ENCODE results near the gene COL18A1.

The COL18A1 gene

GRCh38 chr21:45429221-45430175 lies 24.5 kb downstream of the COL18A1 start:
- no peak overlapping the region for H3K4me2 ChIP-seq (ENCODE audit: low read length)
- no peaks in the 10 kb centered on the region for H3K27me3 ChIP-seq (ENCODE audit: low read depth, low read length)
- no peak overlapping the region for H3K9ac ChIP-seq (ENCODE audit: low read length)
- no peaks in the 10 kb centered on the region for H4K20me1 ChIP-seq (ENCODE audit: insufficient read depth, low read length)
- no peak overlapping the region for H2AFZ ChIP-seq (ENCODE audit: low read depth, low read length)
- no peak for TF ChIP-seq EZH2phosphoT487 (IDR thresholded peaks at IDR 0.05; ENCODE audit: low read depth)
- TF ChIP-seq, protein P1, sequence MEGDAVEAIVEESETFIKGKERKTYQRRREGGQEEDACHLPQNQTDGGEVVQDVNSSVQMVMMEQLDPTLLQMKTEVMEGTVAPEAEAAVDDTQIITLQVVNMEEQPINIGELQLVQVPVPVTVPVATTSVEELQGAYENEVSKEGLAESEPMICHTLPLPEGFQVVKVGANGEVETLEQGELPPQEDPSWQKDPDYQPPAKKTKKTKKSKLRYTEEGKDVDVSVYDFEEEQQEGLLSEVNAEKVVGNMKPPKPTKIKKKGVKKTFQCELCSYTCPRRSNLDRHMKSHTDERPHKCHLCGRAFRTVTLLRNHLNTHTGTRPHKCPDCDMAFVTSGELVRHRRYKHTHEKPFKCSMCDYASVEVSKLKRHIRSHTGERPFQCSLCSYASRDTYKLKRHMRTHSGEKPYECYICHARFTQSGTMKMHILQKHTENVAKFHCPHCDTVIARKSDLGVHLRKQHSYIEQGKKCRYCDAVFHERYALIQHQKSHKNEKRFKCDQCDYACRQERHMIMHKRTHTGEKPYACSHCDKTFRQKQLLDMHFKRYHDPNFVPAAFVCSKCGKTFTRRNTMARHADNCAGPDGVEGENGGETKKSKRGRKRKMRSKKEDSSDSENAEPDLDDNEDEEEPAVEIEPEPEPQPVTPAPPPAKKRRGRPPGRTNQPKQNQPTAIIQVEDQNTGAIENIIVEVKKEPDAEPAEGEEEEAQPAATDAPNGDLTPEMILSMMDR (IDR thresholded peaks at IDR 0.05; ENCODE audit: low read depth, low read length) = no peak
- no peaks in the 10 kb centered on the region for H3K36me3 ChIP-seq (replicated peaks; ENCODE audit: low read depth, low read length)
- no peak overlapping the region for H3K27ac ChIP-seq (ENCODE audit: low read length)
- H3K79me2 ChIP-seq (ENCODE audit: low read length) = no peaks in the 10 kb centered on the region
- no peaks in the 10 kb centered on the region for H3K9me3 ChIP-seq (ENCODE audit: insufficient read depth, low read length)
- no peaks in the 10 kb centered on the region for H3K4me1 ChIP-seq (ENCODE audit: low read length)
- no peak overlapping the region for H3K4me3 ChIP-seq (ENCODE audit: low read length)

DNA sequence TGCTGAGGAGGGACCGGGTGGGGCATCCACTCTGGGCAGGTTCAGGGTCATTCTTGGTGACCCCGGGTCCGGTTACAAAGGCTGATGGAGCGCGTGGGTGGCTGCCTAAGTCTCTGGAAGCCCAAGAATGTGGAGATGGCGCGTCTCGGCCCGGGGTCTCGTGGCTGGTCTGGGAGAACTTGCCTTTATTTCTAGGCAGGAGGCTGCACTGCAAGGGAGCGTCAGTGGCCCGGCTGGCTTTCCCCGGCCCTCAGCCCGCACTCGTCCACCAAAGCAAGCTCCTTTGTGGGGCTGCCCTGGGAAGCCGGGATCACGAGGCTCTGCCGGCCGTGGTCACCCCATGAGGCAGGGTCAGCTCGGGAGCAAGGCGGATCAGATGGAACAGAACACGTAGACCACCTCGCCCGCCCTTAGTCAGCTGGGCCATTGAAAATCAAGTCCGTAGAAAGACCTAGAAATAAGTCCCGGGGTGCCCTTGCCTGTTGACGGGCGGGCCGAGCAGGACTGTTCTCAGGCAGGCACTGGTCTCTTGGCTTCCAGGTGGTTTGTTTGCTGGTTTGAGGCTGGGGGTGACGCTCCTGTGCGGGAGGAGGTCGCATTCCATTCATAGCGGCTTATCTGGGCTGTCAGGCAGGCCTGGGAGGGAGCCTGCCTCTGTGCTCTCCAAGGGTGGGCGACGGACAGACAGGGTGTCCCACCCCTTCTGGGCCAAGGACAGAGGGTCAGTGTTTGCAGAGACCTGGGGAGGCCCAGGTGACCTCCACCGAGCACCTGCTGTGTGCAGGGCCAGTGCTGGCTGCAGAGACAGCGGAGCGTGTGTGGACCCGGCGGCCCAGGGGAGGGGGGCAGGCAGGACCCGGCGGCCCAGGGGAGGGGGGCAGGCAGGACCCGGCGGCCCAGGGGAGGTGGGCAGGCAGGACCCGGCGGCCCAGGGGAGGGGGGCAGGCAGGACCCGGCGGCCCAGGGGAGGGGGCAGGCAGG lies 25.8 kb downstream of the COL18A1 start:
- Histone ChIP-seq H3K27me3 (ENCODE audit: low read depth, low read length) (no peaks in the 10 kb centered on the region), H3K4me3 (ENCODE audit: low read length) (no peak overlapping the region), H3K4me1 (ENCODE audit: low read length) (no peaks in the 10 kb centered on the region), H4K20me1 (ENCODE audit: insufficient read depth, low read length) (no peaks in the 10 kb centered on the region), H3K9me3 (ENCODE audit: insufficient read depth, low read length) (no peaks in the 10 kb centered on the region), H2AFZ (ENCODE audit: low read depth, low read length) (no peak overlapping the region), H3K9ac (ENCODE audit: low read length) (no peak overlapping the region), H3K79me2 (ENCODE audit: low read length) (no peaks in the 10 kb centered on the region), H3K4me2 (ENCODE audit: low read length) (no peak overlapping the region), H3K36me3 (replicated peaks; ENCODE audit: low read depth, low read length) (no peaks in the 10 kb centered on the region), H3K27ac (ENCODE audit: low read length) (no peak overlapping the region)
- TF ChIP-seq EZH2phosphoT487 (IDR thresholded peaks at IDR 0.05; ENCODE audit: low read depth) = no peak
- TF ChIP-seq, protein P1 (IDR thresholded peaks at IDR 0.05; ENCODE audit: low read depth, low read length) = no peak

DNA sequence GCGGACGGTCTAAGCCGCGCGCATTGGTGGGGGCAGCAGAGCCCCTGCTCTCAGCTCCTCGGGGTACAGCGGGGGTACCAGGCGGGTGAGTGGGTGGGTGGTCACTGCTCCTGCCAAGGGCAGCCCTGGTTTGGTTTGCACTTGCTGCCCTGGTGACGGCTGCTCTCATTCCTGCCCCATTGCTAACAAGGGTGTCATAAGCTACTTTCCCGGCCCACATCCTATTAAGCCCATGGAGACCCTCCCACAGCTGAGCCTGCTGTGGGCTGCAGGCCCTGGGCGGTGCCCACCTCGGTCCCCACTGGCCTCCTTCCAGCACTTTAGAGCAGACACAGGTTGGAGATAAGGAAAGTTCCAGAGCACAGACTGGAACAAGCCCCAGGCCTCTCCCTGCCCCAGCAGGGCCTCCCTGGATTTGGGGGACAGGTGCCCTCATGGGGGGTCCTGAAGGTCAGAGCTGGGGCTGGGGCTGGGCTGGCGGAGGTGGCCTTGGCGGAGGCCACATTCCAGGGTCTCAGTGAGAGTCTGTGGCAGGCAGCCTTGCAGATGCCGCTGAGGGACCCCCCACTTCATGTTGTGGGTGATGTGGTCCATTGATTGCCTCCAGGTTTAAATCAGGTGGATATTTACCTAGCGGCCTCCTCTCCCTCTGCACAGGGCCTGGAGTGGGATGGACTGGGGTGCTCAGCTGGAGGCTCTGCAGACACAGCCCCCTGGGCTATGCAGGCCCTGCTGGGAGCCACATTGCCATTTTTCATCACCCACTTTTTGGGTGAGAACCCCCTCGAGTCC lies 27.0 kb downstream of the COL18A1 start:
- H3K4me3 ChIP-seq (ENCODE audit: low read length) = no peak overlapping the region
- H3K9ac ChIP-seq (ENCODE audit: low read length) = no peak overlapping the region
- no peaks in the 10 kb centered on the region for H3K9me3 ChIP-seq (ENCODE audit: insufficient read depth, low read length)
- no peak overlapping the region for H2AFZ ChIP-seq (ENCODE audit: low read depth, low read length)
- H4K20me1 ChIP-seq (ENCODE audit: insufficient read depth, low read length) = no peaks in the 10 kb centered on the region
- no peak overlapping the region for H3K27ac ChIP-seq (ENCODE audit: low read length)
- no peak overlapping the region for H3K4me2 ChIP-seq (ENCODE audit: low read length)
- H3K36me3 ChIP-seq (replicated peaks; ENCODE audit: low read depth, low read length) = no peaks in the 10 kb centered on the region
- H3K27me3 ChIP-seq (ENCODE audit: low read depth, low read length) = no peaks in the 10 kb centered on the region
- TF ChIP-seq, protein P1 (IDR thresholded peaks at IDR 0.05; ENCODE audit: low read depth, low read length) = no peak
- no peak for TF ChIP-seq EZH2phosphoT487 (IDR thresholded peaks at IDR 0.05; ENCODE audit: low read depth)
- no peaks in the 10 kb centered on the region for H3K4me1 ChIP-seq (ENCODE audit: low read length)
- no peaks in the 10 kb centered on the region for H3K79me2 ChIP-seq (ENCODE audit: low read length)

Data from OCI-LY3 (cell line).